Ovary (tissue), 3 donors: Measurements from ENCODE around the gene PYCR2.

Source experiments
- CTCF ChIP-seq, 3 donors: fragments of 450-650 bp in 2 of 3; fragments of 200-600 bp in 1 of 3; IDR thresholded peaks; one replicate each; pipeline versions ENCODE4 v1.5.1 to v1.8.0; 2016 to 2022; ENCODE audit warnings: antibody characterized with exemption in 3 of 3, mild to moderate bottlenecking in 1 of 3
- POLR2A ChIP-seq: fragments of 450-650 bp; IDR thresholded peaks from one replicate; pipeline ENCODE4 v1.6.1; 2017; ENCODE audit warnings: antibody characterized with exemption, mild to moderate bottlenecking, moderate library complexity
- donor health status: DM: no; HTN: no; CAD: no.

- no peak for TF ChIP-seq CTCF (IDR thresholded peaks at IDR 0.05)
- no peak for TF ChIP-seq POLR2A
Measured at GRCh38 chr1:225880636-225881035, 43.4 kb downstream of the PYCR2 start.
